ENCODE measurements around the gene MYL6B. TPM values are rescaled to one million over a fixed set of nuclear protein-coding genes. Genes with fewer than 3 reads are reported as not detected.

Gene MYL6B
- polyA plus RNA-seq, 2 of the 4 experiments (the other 2 are of a cell fraction) = 67.0 to 83.9 TPM

DNA sequence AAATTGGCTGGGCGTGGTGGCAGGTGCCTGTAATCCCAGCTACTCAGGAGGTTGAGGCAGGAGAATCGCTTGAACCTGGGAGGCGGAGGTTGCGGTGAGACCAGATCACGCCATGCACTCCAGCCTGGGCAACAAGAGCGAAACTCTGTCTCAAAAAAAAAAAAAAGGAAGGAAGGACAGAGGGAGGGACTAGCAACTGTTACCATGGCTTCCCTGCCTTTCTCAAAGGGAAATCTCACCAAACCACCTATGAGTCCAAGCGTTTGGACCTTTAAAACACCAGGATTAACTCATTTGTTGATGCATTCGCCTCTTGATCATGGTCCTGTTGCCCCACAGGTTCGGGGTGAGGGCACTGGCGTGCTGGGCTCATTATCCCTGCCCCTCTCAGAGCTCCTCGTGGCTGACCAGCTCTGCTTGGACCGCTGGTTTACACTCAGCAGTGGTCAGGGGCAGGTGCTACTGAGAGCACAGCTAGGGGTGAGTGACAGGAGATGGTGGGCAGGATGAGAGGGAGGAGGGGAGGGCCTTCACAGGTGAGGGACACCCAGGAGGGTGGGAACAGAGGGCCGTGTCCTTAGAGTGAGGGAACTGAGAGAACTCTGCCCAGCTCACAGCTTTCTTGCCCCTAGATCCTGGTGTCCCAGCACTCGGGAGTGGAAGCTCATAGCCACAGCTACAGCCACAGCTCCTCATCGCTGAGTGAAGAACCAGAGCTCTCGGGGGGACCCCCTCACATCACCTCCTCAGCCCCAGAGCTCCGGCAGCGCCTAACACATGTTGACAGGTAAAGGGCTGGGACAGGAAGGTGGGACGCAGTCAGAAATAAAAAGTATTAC is 10.2 kb upstream of the MYL6B start:
- no peaks in the 10 kb centered on the region for H3K9me3 ChIP-seq
- H3K27ac ChIP-seq = no peak overlapping the region
- no peak overlapping the region for H3K4me3 ChIP-seq
- no peak for FAIRE-seq
- H3K4me1 ChIP-seq = no peaks in the 10 kb centered on the region
- CTCF ChIA-PET = interaction anchor here (0.8 to 3.8 kb wide), 7 partner anchors 9 to 63 kb away, joined by 3 to 15 read pairs (median 4); partner anchors contain the start of genes MYL6B and SMARCC2
- no peak for DNase-seq (ENCODE audit: low read depth in 1 of 2, low spot score in 1 of 2)
- H3K4me2 ChIP-seq = no peak overlapping the region
- ATAC-seq = 0 out of 6 replicates have a peak, but pooled peaks of 1 of the 2 experiments have one; percentile 19
- TF ChIP-seq EP300 (IDR thresholded peaks at IDR 0.05) = no peak
- no peak for TF ChIP-seq MAFK (IDR thresholded peaks at IDR 0.05; ENCODE audit: partially characterized antibody)
- no peak for TF ChIP-seq ZC3H11A (IDR thresholded peaks at IDR 0.05)
- TF ChIP-seq RFX5 (IDR thresholded peaks at IDR 0.05) = no peak
- TF ChIP-seq SMC3 (IDR thresholded peaks at IDR 0.05) = no peak
- TF ChIP-seq, protein P1, sequence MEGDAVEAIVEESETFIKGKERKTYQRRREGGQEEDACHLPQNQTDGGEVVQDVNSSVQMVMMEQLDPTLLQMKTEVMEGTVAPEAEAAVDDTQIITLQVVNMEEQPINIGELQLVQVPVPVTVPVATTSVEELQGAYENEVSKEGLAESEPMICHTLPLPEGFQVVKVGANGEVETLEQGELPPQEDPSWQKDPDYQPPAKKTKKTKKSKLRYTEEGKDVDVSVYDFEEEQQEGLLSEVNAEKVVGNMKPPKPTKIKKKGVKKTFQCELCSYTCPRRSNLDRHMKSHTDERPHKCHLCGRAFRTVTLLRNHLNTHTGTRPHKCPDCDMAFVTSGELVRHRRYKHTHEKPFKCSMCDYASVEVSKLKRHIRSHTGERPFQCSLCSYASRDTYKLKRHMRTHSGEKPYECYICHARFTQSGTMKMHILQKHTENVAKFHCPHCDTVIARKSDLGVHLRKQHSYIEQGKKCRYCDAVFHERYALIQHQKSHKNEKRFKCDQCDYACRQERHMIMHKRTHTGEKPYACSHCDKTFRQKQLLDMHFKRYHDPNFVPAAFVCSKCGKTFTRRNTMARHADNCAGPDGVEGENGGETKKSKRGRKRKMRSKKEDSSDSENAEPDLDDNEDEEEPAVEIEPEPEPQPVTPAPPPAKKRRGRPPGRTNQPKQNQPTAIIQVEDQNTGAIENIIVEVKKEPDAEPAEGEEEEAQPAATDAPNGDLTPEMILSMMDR (IDR thresholded peaks at IDR 0.05) = no peak
- TF ChIP-seq MYC (IDR thresholded peaks at IDR 0.05; ENCODE audit: borderline replicate concordance, low read length) = no peak
- TF ChIP-seq, protein P2, sequence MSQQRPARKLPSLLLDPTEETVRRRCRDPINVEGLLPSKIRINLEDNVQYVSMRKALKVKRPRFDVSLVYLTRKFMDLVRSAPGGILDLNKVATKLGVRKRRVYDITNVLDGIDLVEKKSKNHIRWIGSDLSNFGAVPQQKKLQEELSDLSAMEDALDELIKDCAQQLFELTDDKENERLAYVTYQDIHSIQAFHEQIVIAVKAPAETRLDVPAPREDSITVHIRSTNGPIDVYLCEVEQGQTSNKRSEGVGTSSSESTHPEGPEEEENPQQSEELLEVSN (IDR thresholded peaks at IDR 0.05; ENCODE audit: borderline replicate concordance, low read depth) = no peak
- no peak for TF ChIP-seq JUN (IDR thresholded peaks at IDR 0.05)
- no peak for TF ChIP-seq KDM5A (IDR thresholded peaks at IDR 0.05)
- TF ChIP-seq, protein P3, sequence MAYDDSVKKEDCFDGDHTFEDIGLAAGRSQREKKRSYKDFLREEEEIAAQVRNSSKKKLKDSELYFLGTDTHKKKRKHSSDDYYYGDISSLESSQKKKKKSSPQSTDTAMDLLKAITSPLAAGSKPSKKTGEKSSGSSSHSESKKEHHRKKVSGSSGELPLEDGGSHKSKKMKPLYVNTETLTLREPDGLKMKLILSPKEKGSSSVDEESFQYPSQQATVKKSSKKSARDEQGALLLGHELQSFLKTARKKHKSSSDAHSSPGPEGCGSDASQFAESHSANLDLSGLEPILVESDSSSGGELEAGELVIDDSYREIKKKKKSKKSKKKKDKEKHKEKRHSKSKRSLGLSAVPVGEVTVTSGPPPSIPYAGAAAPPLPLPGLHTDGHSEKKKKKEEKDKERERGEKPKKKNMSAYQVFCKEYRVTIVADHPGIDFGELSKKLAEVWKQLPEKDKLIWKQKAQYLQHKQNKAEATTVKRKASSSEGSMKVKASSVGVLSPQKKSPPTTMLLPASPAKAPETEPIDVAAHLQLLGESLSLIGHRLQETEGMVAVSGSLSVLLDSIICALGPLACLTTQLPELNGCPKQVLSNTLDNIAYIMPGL (CRISPR knock-in tag; IDR thresholded peaks at IDR 0.05; ENCODE audit: borderline replicate concordance) = no peak
- no peak for TF ChIP-seq NFE2L2 (conservative IDR thresholded peaks at IDR 0.05; ENCODE audit: low read length)
- no peak for TF ChIP-seq HEYL (CRISPR knock-in tag; IDR thresholded peaks at IDR 0.05)
- TF ChIP-seq HOXB5 (CRISPR knock-in tag; IDR thresholded peaks at IDR 0.05) = no peak
- no peak for TF ChIP-seq NR3C1 (IDR thresholded peaks at IDR 0.05)
- no peak for TF ChIP-seq CEBPB (IDR thresholded peaks at IDR 0.05)
- TF ChIP-seq CBX2 (IDR thresholded peaks at IDR 0.05; ENCODE audit: borderline replicate concordance, low read depth) = no peak
- no peak for TF ChIP-seq RCOR1 (IDR thresholded peaks at IDR 0.05; ENCODE audit: low read depth, low read length)
- WGBS (ENCODE audit: missing lambda C conversion rate) = 92% methylated on average over 18 of the region's 19 CpGs
- POLR2A ChIA-PET = interaction anchor here (0.7 to 1.4 kb wide), 4 partner anchors 10 to 47 kb away, joined by 3 to 5 read pairs (median 4); partner anchors contain the start of genes ESYT1, MYL6B and SMARCC2

DNA sequence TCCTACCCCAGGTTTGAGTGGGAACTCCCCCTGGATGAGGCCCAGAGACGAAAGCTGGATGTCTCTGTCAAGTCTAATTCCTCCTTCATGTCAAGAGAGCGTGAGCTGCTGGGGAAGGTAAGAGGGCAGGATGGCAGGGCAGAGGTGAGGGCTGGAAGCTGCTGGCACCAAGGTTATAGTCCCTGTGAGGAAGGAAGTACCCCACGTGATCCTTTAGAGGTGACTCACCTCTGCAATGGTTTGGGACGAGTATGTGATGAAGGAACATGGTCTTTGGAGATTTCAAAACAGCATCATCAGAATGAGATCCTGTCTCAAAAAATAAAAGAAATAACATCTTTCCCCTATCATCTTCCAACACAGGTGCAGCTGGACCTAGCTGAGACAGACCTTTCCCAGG is 9.2 kb upstream of the MYL6B start:
- 73% methylated on average over 4 of the region's 4 CpGs for WGBS (ENCODE audit: missing lambda C conversion rate)
- CTCF ChIA-PET = interaction anchor here (0.7 to 2.4 kb wide), 7 partner anchors 8 to 64 kb away, joined by 3 to 8 read pairs (median 5); partner anchors contain the start of gene SMARCC2
- TF ChIP-seq HDAC2 (IDR thresholded peaks at IDR 0.05) = no peak
- TF ChIP-seq RFX5 (IDR thresholded peaks at IDR 0.05) = no peak
- TF ChIP-seq HOXA7 (CRISPR knock-in tag; IDR thresholded peaks at IDR 0.05) = no peak
- TF ChIP-seq SREBF2 (IDR thresholded peaks at IDR 0.05) = no peak
- TF ChIP-seq RNF2 (IDR thresholded peaks at IDR 0.05; ENCODE audit: borderline replicate concordance, low read depth) = no peak
- TF ChIP-seq, protein P4, sequence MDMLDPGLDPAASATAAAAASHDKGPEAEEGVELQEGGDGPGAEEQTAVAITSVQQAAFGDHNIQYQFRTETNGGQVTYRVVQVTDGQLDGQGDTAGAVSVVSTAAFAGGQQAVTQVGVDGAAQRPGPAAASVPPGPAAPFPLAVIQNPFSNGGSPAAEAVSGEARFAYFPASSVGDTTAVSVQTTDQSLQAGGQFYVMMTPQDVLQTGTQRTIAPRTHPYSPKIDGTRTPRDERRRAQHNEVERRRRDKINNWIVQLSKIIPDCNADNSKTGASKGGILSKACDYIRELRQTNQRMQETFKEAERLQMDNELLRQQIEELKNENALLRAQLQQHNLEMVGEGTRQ (IDR thresholded peaks at IDR 0.05) = no peak
- no peak for TF ChIP-seq CHD4 (IDR thresholded peaks at IDR 0.05; ENCODE audit: borderline replicate concordance)
- no peak for TF ChIP-seq EHMT2 (IDR thresholded peaks at IDR 0.05; ENCODE audit: low read depth)
- no peak for TF ChIP-seq CEBPB (IDR thresholded peaks at IDR 0.05)
- no peak for TF ChIP-seq POLR2A (IDR thresholded peaks at IDR 0.05; ENCODE audit: low read length)
- TF ChIP-seq CBX2 (IDR thresholded peaks at IDR 0.05; ENCODE audit: borderline replicate concordance, low read depth) = no peak
- no peak for TF ChIP-seq TP53 (CRISPR knock-in tag; IDR thresholded peaks at IDR 0.05)
- TF ChIP-seq CBX8 (IDR thresholded peaks at IDR 0.05) = no peak
- no peak for TF ChIP-seq CHD2 (IDR thresholded peaks at IDR 0.05; ENCODE audit: low read length, partially characterized antibody)
- TF ChIP-seq, protein P5, sequence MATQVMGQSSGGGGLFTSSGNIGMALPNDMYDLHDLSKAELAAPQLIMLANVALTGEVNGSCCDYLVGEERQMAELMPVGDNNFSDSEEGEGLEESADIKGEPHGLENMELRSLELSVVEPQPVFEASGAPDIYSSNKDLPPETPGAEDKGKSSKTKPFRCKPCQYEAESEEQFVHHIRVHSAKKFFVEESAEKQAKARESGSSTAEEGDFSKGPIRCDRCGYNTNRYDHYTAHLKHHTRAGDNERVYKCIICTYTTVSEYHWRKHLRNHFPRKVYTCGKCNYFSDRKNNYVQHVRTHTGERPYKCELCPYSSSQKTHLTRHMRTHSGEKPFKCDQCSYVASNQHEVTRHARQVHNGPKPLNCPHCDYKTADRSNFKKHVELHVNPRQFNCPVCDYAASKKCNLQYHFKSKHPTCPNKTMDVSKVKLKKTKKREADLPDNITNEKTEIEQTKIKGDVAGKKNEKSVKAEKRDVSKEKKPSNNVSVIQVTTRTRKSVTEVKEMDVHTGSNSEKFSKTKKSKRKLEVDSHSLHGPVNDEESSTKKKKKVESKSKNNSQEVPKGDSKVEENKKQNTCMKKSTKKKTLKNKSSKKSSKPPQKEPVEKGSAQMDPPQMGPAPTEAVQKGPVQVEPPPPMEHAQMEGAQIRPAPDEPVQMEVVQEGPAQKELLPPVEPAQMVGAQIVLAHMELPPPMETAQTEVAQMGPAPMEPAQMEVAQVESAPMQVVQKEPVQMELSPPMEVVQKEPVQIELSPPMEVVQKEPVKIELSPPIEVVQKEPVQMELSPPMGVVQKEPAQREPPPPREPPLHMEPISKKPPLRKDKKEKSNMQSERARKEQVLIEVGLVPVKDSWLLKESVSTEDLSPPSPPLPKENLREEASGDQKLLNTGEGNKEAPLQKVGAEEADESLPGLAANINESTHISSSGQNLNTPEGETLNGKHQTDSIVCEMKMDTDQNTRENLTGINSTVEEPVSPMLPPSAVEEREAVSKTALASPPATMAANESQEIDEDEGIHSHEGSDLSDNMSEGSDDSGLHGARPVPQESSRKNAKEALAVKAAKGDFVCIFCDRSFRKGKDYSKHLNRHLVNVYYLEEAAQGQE (IDR thresholded peaks at IDR 0.05) = no peak

More for the DNA sequence above, 9.2 kb upstream of the MYL6B start:
- DNase-seq (ENCODE audit: low read depth in 1 of 2, low spot score in 1 of 2) (no peak), FAIRE-seq (no peak), ATAC-seq (0 out of 6 replicates have a peak, but pooled peaks of 1 of the 2 experiments have one; percentile 26)
- Histone ChIP-seq H3K4me3 (no peak overlapping the region), H3K4me2 (no peak overlapping the region), H3K4me1 (no peaks in the 10 kb centered on the region), H3K27ac (no peak overlapping the region), H3K9me3 (no peaks in the 10 kb centered on the region)
- POLR2A ChIA-PET = no interaction called here
